ENCODE results near the gene KRTAP10-12.

- TF ChIP-seq TAF1 (IDR thresholded peaks at IDR 0.05; ENCODE audit: low read depth, low read length): no peak
- no peak for TF ChIP-seq POLR2A (IDR thresholded peaks at IDR 0.05; ENCODE audit: low read depth, low read length)
- no peak for TF ChIP-seq POLR2AphosphoS5 (IDR thresholded peaks at IDR 0.05; ENCODE audit: low read depth, low read length)
- TF ChIP-seq SPI1 (IDR thresholded peaks at IDR 0.05; ENCODE audit: low read depth, low read length): no peak
- no peak for TF ChIP-seq POU2F2 (IDR thresholded peaks at IDR 0.05; ENCODE audit: low read depth, low read length)
- TF ChIP-seq PAX5 (IDR thresholded peaks at IDR 0.05; ENCODE audit: insufficient read depth, low read length, severe bottlenecking): no peak
Observed at GRCh38 chr21:44727321-44727720, 30.3 kb downstream of the KRTAP10-12 start.
